ENCODE results near the gene DYNC1LI1.

DNA sequence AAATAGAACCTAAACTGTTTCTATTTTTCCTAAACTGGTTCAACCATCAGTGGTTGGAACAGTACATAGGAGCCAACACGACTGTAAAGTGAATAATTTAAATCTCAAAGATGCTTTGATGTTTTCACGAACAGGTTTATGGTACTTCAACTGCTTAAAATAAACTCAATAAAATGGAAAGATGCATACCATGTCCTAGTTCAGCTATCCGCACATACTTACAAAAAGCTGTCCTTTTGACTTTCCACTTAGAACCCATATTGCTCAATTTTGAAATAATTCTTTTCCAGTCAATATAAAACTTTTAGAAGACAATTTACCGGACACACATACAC is 68.9 kb downstream of the DYNC1LI1 start:
- TF ChIP-seq SMC3 (conservative IDR thresholded peaks at IDR 0.05; ENCODE audit: poor library complexity) (no peak), POLR2AphosphoS5 (IDR thresholded peaks at IDR 0.05) (no peak), CTCF (IDR thresholded peaks at IDR 0.05; ENCODE audit: poor library complexity, severe bottlenecking) (no peak), EZH2 (IDR thresholded peaks at IDR 0.05; ENCODE audit: borderline replicate concordance, insufficient read depth, low read length, poor library complexity, severe bottlenecking) (no peak), MXI1 (conservative IDR thresholded peaks at IDR 0.05; ENCODE audit: poor library complexity, severe bottlenecking) (no peak)
- TF ChIP-seq, protein P1, sequence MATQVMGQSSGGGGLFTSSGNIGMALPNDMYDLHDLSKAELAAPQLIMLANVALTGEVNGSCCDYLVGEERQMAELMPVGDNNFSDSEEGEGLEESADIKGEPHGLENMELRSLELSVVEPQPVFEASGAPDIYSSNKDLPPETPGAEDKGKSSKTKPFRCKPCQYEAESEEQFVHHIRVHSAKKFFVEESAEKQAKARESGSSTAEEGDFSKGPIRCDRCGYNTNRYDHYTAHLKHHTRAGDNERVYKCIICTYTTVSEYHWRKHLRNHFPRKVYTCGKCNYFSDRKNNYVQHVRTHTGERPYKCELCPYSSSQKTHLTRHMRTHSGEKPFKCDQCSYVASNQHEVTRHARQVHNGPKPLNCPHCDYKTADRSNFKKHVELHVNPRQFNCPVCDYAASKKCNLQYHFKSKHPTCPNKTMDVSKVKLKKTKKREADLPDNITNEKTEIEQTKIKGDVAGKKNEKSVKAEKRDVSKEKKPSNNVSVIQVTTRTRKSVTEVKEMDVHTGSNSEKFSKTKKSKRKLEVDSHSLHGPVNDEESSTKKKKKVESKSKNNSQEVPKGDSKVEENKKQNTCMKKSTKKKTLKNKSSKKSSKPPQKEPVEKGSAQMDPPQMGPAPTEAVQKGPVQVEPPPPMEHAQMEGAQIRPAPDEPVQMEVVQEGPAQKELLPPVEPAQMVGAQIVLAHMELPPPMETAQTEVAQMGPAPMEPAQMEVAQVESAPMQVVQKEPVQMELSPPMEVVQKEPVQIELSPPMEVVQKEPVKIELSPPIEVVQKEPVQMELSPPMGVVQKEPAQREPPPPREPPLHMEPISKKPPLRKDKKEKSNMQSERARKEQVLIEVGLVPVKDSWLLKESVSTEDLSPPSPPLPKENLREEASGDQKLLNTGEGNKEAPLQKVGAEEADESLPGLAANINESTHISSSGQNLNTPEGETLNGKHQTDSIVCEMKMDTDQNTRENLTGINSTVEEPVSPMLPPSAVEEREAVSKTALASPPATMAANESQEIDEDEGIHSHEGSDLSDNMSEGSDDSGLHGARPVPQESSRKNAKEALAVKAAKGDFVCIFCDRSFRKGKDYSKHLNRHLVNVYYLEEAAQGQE (IDR thresholded peaks at IDR 0.05; ENCODE audit: borderline replicate concordance): no peak

All from neural cell (in vitro differentiated cells).